Measurements from ENCODE around the gene ARMC8.

GRCh38 chr3:138174421-138175131, 12.5 kb upstream of the ARMC8 start, which contains the start of gene DBR1:
- TF ChIP-seq CTCF (IDR thresholded peaks at IDR 0.05; ENCODE audit: low read length) (no peak), EZH2 (IDR thresholded peaks at IDR 0.05; ENCODE audit: borderline replicate concordance, low read length) (no peak)

Data from OCI-LY1 (cell line).